Superior temporal gyrus (tissue), 1 donor: ENCODE data around the gene RREB1.

ENCODE experiments used
- DNase-seq: peaks from one replicate; pipeline ENCODE4 v3.0.0-alpha.2; 2016; ENCODE audit errors: extremely low spot score

The RREB1 gene

DNA sequence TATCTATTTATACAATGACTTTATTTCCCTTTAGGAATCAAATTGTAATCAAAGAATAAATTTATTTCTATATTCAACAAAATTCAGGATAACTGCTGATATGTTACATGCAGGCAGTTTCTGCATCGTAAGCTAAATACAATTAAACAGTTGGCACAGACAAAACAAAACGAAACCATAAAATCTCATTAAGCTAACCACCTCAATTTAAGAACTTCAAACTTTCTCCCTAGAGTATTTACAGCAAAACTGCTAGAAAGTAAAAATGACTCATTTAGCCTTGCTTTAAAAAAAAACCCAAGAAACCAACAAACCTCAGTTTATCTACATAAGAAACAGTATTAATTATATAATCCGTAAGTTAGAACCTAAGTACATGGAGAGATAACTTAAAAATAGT is 188.2 kb downstream of the RREB1 start:
- DNase-seq: no peak

DNA sequence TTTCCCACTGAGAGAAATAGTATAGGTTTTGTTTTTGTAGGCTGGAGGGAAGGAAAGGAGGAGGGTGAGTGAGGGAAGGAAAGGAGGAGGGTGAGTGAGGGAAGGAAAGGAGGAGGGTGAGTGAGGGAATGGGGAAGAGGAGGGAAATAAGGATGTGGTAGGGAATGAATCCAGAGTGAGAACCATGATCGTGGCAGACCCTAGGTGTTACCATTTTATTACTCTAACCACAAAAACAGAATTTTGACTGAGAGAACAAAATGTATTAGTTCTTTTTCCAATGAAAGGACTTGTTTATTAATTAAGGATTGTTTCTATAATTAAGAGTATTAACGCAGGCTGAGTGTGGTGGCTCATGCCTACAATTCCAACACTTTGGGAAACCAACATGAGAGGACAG is 188.8 kb downstream of the RREB1 start:
- no peak for DNase-seq

GRCh38 chr6:7298113-7298512 is 190.4 kb downstream of the RREB1 start:
- DNase-seq: no peak

- no peak for DNase-seq
These were observed 193.2 kb downstream of the RREB1 start for GRCh38 chr6:7300926-7301325.
